Gastrocnemius medialis (tissue), 4 donors: ENCODE data around the gene KLC1. TPM values are rescaled to one million over a fixed set of nuclear protein-coding genes. Genes with fewer than 3 reads are reported as not detected.

Experiments
- ATAC-seq, 2 donors: fragments of 150-250 bp; one replicate each; pipeline ENCODE4 v1.9.1; 2016
- DNase-seq, 2 donors: peaks; one replicate each; pipeline ENCODE4 v3.0.0-alpha.2; 2019
- H3K27ac ChIP-seq, 4 donors: fragments of 200-600 bp; sonication (generic); 1 replicate in 1 of 4; 2 replicates in 3 of 4; pipeline ENCODE4 v1.5.1; 2016 to 2018; ENCODE audit warnings: mild to moderate bottlenecking in 2 of 4, moderate library complexity in 1 of 4
- H3K27me3 ChIP-seq, 3 donors: fragments of 200-600 bp; sonication (generic) in 2 of 3; 1 replicate in 1 of 3; 2 replicates in 2 of 3; pipeline versions ENCODE4 v1.5.1 to v1.6.0; 2016 to 2019; ENCODE audit warnings: mild to moderate bottlenecking in 1 of 3, moderate library complexity in 1 of 3
- H3K36me3 ChIP-seq, 2 donors: fragments of 200-600 bp; sonication (generic) in 1 of 2; one replicate each; pipeline ENCODE4 v1.5.1; 2017 to 2018
- H3K4me1 ChIP-seq, 2 donors: fragments of 200-600 bp; sonication (generic) in 1 of 2; one replicate each; pipeline ENCODE4 v1.5.1; 2016 to 2017; ENCODE audit warnings: mild to moderate bottlenecking in 2 of 2
- H3K4me3 ChIP-seq, 4 donors: fragments of 200-600 bp; sonication (generic) in 3 of 4; 1 replicate in 1 of 4; 2 replicates in 3 of 4; pipeline ENCODE4 v1.5.1; 2016 to 2019; ENCODE audit warnings: mild to moderate bottlenecking in 2 of 4
- H3K9me3 ChIP-seq, 3 donors: fragments of 200-600 bp; sonication (generic) in 2 of 3; 1 replicate in 1 of 3; 2 replicates in 2 of 3; pipeline ENCODE4 v1.5.1; 2016 to 2019
- CTCF ChIP-seq, 5 experiments: fragments of 450-650 bp in 3 of 5; fragments of 200-600 bp in 2 of 5; sonication (generic) in 2 of 5; IDR thresholded peaks in 4 of 5; conservative IDR thresholded peaks in 1 of 5; 1 replicate in 4 of 5; 2 replicates in 1 of 5; pipeline ENCODE4 v1.5.1; 2016 to 2019; ENCODE audit warnings: antibody characterized with exemption in 5 of 5, mild to moderate bottlenecking in 3 of 5, moderate library complexity in 3 of 5
- POLR2A ChIP-seq, 2 donors: fragments of 450-650 bp; IDR thresholded peaks; one replicate each; pipeline ENCODE4 v1.6.1; 2017; ENCODE audit warnings: antibody characterized with exemption in 2 of 2, mild to moderate bottlenecking in 2 of 2, moderate library complexity in 2 of 2
- in situ Hi-C, 4 donors: fragments of 200-750 bp; cut with MboI; loops; one replicate each; pipeline versions ENCODE4 v1.15.0 to v1.8.0; 2017; ENCODE audit warnings: low sequenced_read_pairs in 4 of 4
- intact Hi-C: fragments of 100-400 bp; cut with DNase I; formaldehyde crosslinking; loops from one replicate; pipeline ENCODE4 v1.15.1; 2023; ENCODE audit warnings: low total_unique reads
- total RNA-seq, 4 donors: library from RNA; depleted of rRNA; stranded (reverse); fragments of >200 nt; gene quantifications; one replicate each; pipeline versions ENCODE4 v1.1.0 to v1.2.3, GENCODE V29; 2016

Gene KLC1
- total RNA-seq, 4 donors from 2014 or later, result 217 to 398 (median 309) TPM

- H3K4me1 ChIP-seq, result no peaks in the 10 kb centered on the region
- no peak overlapping the region for H3K27ac ChIP-seq
- intact Hi-C loops, result no loop called here
- peaks cover 0 to 10% of the 10 kb centered on the region in 2 donors for H3K36me3 ChIP-seq
- no peaks in the 10 kb centered on the region for H3K27me3 ChIP-seq
- ATAC-seq (no peak), DNase-seq (no peak)
- H3K4me3 ChIP-seq, result no peak overlapping the region
- no peak for TF ChIP-seq POLR2A (IDR thresholded peaks at IDR 0.05)
- in situ Hi-C loops, result no loop called here
- no peaks in the 10 kb centered on the region for H3K9me3 ChIP-seq
Measured at GRCh38 chr14:103746701-103747100, 117.7 kb downstream of the KLC1 start.

GRCh38 chr14:103748534-103748857 lies 119.5 kb downstream of the KLC1 start:
- Histone ChIP-seq H3K27ac (no peak overlapping the region), H3K4me1 (no peaks in the 10 kb centered on the region), H3K4me3 (no peak overlapping the region), H3K36me3 (peaks cover 0 to 15% of the 10 kb centered on the region in 2 donors), H3K9me3 (no peaks in the 10 kb centered on the region), H3K27me3 (no peaks in the 10 kb centered on the region)
- no peak for DNase-seq
- TF ChIP-seq CTCF (IDR thresholded peaks at IDR 0.05 in 4 of 5, conservative IDR thresholded peaks at IDR 0.05 in 1 of 5), result no peak
- TF ChIP-seq POLR2A (IDR thresholded peaks at IDR 0.05), result no peak
- intact Hi-C loops (no loop called here), in situ Hi-C loops (no loop called here)
- no peak for ATAC-seq

GRCh38 chr14:103749452-103749851 lies 120.4 kb downstream of the KLC1 start:
- intact Hi-C loops, result no loop called here

GRCh38 chr14:103749860-103750259 lies 120.8 kb downstream of the KLC1 start:
- TF ChIP-seq CTCF (IDR thresholded peaks at IDR 0.05 in 4 of 5, conservative IDR thresholded peaks at IDR 0.05 in 1 of 5) (peak in 1 of 5 experiments; percentile 19), POLR2A (IDR thresholded peaks at IDR 0.05) (no peak)
- in situ Hi-C loops (no loop called here), intact Hi-C loops (no loop called here)
- H3K4me1 ChIP-seq, result no peaks in the 10 kb centered on the region
- no peak for DNase-seq
- H3K4me3 ChIP-seq, result no peak overlapping the region
- H3K9me3 ChIP-seq, result no peaks in the 10 kb centered on the region
- H3K36me3 ChIP-seq, result peaks cover 0 to 15% of the 10 kb centered on the region in 2 donors
- no peaks in the 10 kb centered on the region for H3K27me3 ChIP-seq
- H3K27ac ChIP-seq, result no peak overlapping the region
- no peak for ATAC-seq

More at GRCh38 chr14:103749452-103749851, 120.4 kb downstream of the KLC1 start:
- no peaks in the 10 kb centered on the region for H3K27me3 ChIP-seq
- no peak for ATAC-seq
- no peak overlapping the region for H3K27ac ChIP-seq
- no peaks in the 10 kb centered on the region for H3K4me1 ChIP-seq
- H3K9me3 ChIP-seq, result no peaks in the 10 kb centered on the region
- H3K36me3 ChIP-seq, result peaks cover 0 to 15% of the 10 kb centered on the region in 2 donors
- H3K4me3 ChIP-seq, result no peak overlapping the region
- in situ Hi-C loops, result no loop called here
- no peak for DNase-seq
- no peak for TF ChIP-seq POLR2A (IDR thresholded peaks at IDR 0.05)

Other genes starting within 250 kb of the KLC1 start
- gene MARK3, start 243.8 kb upstream of the KLC1 start, total RNA-seq, result 10 to 100 TPM; 60.2 to 73.1 (median 71.6) TPM
- 100 to 1,000 TPM in 1 of 4 donors, 10 to 100 TPM in 3; 20.7 to 110 (median 43.4) TPM for gene CKB, start 106.4 kb upstream of the KLC1 start, total RNA-seq
- 10 to 100 TPM in 1 of 4 donors, 1 to 10 TPM in 3; 8.3 to 11.0 (median 9.6) TPM for gene TRMT61A, start 100.0 kb upstream of the KLC1 start, total RNA-seq
- gene BAG5, start 66.6 kb upstream of the KLC1 start, total RNA-seq, result 10 to 100 TPM; 16.9 to 22.6 (median 21.0) TPM
- 100 to 1,000 TPM in 1 of 4 donors, 10 to 100 TPM in 3; 56.7 to 111 (median 71.7) TPM for gene COA8, start 66.3 kb upstream of the KLC1 start, total RNA-seq
- 10 to 100 TPM in 1 of 4 donors, 1 to 10 TPM in 3; 1.3 to 26.5 (median 3.0) TPM for gene XRCC3, start 86.2 kb downstream of the KLC1 start, total RNA-seq
- gene ZFYVE21, start 86.6 kb downstream of the KLC1 start, total RNA-seq, result 10 to 100 TPM; 16.2 to 25.8 (median 20.2) TPM
- gene PPP1R13B, start 218.4 kb downstream of the KLC1 start, total RNA-seq, result 10 to 100 TPM; 10.4 to 24.6 (median 11.8) TPM